Posterior vena cava (tissue), 2 donors: Measurements from ENCODE around the gene AOX1. TPM values are rescaled to one million over a fixed set of nuclear protein-coding genes. Genes with fewer than 3 reads are reported as not detected.

Experiments
- DNase-seq: peaks from one replicate; pipeline ENCODE4 v3.0.0-alpha.2; 2020; ENCODE audit warnings: low spot score
- intact Hi-C, 2 donors: fragments of 100-400 bp; cut with DNase I; formaldehyde crosslinking; loops; one replicate each; pipeline versions ENCODE4 v1.14.1 to v1.14.2; 2022 to 2023
- total RNA-seq, 2 donors: library from RNA; stranded (reverse); fragmentation: NEBNext Ultra II Directional; extraction: Animal tissue kit (Norgen Biotek cat#: 25700); gene quantifications; one replicate each; pipeline ENCODE4 v1.2.1, GENCODE V29; 2021
- donor health status: DM: yes; HTN: yes; CAD: no.
- donor health status: DM: yes; HTN: yes; CAD: no.

AOX1 gene
- total RNA-seq, 2 donors from 2014 or later = 212 to 333 TPM

GRCh38 chr2:200654823-200655222 is 69.0 kb downstream of the AOX1 start:
- intact Hi-C loops = no loop called here
- no peak for DNase-seq

GRCh38 chr2:200655918-200656580 is 70.2 kb downstream of the AOX1 start:
- intact Hi-C loops = no loop called here

GRCh38 chr2:200658278-200658864 is 72.6 kb downstream of the AOX1 start:
- no peak for DNase-seq

More at GRCh38 chr2:200655918-200656580, 70.2 kb downstream of the AOX1 start:
- DNase-seq = no peak

GRCh38 chr2:200659410-200659809 is 73.6 kb downstream of the AOX1 start:
- no peak for DNase-seq
- intact Hi-C loops = no loop called here

More at GRCh38 chr2:200658278-200658864, 72.6 kb downstream of the AOX1 start:
- intact Hi-C loops = no loop called here

GRCh38 chr2:200661477-200661876 is 75.7 kb downstream of the AOX1 start:
- no peak for DNase-seq
- intact Hi-C loops = no loop called here

GRCh38 chr2:200662727-200663126 is 76.9 kb downstream of the AOX1 start:
- intact Hi-C loops = loop anchor here in 1 of 2 donors (1.0 kb wide), 1 partner anchor 21 kb away; no protein-coding TSS in a partner anchor

GRCh38 chr2:200664770-200665494 is 79.1 kb downstream of the AOX1 start:
- intact Hi-C loops = no loop called here
- no peak for DNase-seq

More at GRCh38 chr2:200662727-200663126, 76.9 kb downstream of the AOX1 start:
- no peak for DNase-seq

GRCh38 chr2:200665626-200666453 is 80.0 kb downstream of the AOX1 start:
- no peak for DNase-seq
- intact Hi-C loops = no loop called here

- no peak for DNase-seq
- intact Hi-C loops = no loop called here
Measured at GRCh38 chr2:200667413-200667812, 81.6 kb downstream of the AOX1 start.

- intact Hi-C loops = no loop called here
Measured at GRCh38 chr2:200668478-200668877, 82.7 kb downstream of the AOX1 start.

GRCh38 chr2:200669308-200669707 is 83.5 kb downstream of the AOX1 start:
- intact Hi-C loops = no loop called here
- DNase-seq = no peak

More at GRCh38 chr2:200668478-200668877, 82.7 kb downstream of the AOX1 start:
- no peak for DNase-seq

GRCh38 chr2:200670313-200670712 is 84.5 kb downstream of the AOX1 start:
- intact Hi-C loops = no loop called here
- DNase-seq = no peak

GRCh38 chr2:200670751-200671150 is 84.9 kb downstream of the AOX1 start:
- intact Hi-C loops = no loop called here
- no peak for DNase-seq

- intact Hi-C loops = no loop called here
- DNase-seq = no peak
Measured at GRCh38 chr2:200673191-200673590, 87.4 kb downstream of the AOX1 start.

- intact Hi-C loops = no loop called here
- no peak for DNase-seq
Measured at GRCh38 chr2:200674837-200675236, 89.0 kb downstream of the AOX1 start.

GRCh38 chr2:200677171-200677570 is 91.4 kb downstream of the AOX1 start:
- no peak for DNase-seq
- intact Hi-C loops = no loop called here

GRCh38 chr2:200677721-200678532 is 92.1 kb downstream of the AOX1 start:
- intact Hi-C loops = no loop called here
- no peak for DNase-seq

GRCh38 chr2:200679127-200679526 is 93.3 kb downstream of the AOX1 start:
- DNase-seq = no peak
- intact Hi-C loops = no loop called here

GRCh38 chr2:200679535-200679934 is 93.7 kb downstream of the AOX1 start:
- intact Hi-C loops = no loop called here
- DNase-seq = no peak
